Tibial nerve (tissue), 3 donors: Measurements from ENCODE around the gene DGKH.

Source experiments
- CTCF ChIP-seq, 5 experiments: fragments of 200-600 bp in 3 of 5; fragments of 450-650 bp in 2 of 5; sonication (generic) in 3 of 5; IDR thresholded peaks; one replicate each; pipeline ENCODE4 v1.5.1; 2016 to 2019; ENCODE audit warnings: antibody characterized with exemption in 5 of 5, mild to moderate bottlenecking in 3 of 5, moderate library complexity in 2 of 5
- POLR2A ChIP-seq, 2 donors: fragments of 450-650 bp; IDR thresholded peaks; one replicate each; pipeline ENCODE4 v1.6.1; 2017; ENCODE audit warnings: antibody characterized with exemption in 2 of 2, mild to moderate bottlenecking in 2 of 2, moderate library complexity in 2 of 2

GRCh38 chr13:42136518-42136917 is 88.1 kb downstream of the DGKH start:
- TF ChIP-seq POLR2A (IDR thresholded peaks at IDR 0.05) (no peak), CTCF (IDR thresholded peaks at IDR 0.05) (no peak)
